Heart left ventricle (tissue), 13 donors: Measurements from ENCODE around the gene OR1C1.

Source experiments
- CTCF ChIP-seq, 12 donors: fragments of 200-600 bp; sonication (generic) in 4 of 12; IDR thresholded peaks; one replicate each; pipeline versions ENCODE4 v1.5.0 to v1.8.0; 2018 to 2022; ENCODE audit warnings: antibody characterized with exemption in 12 of 12, mild to moderate bottlenecking in 5 of 12
- POLR2A ChIP-seq, 2 donors: fragments of 450-650 bp; IDR thresholded peaks; one replicate each; pipeline ENCODE4 v1.6.1; 2017; ENCODE audit warnings: antibody characterized with exemption in 2 of 2, mild to moderate bottlenecking in 2 of 2, moderate library complexity in 2 of 2
- donor health status: ischemic (EF 13 %, LVEDD 7.1; RV severe dilation, severe dysfunction).
- donor health status: DM: no; HTN: yes; CAD: no.
- donor health status: DM: no; HTN: no; CAD: no.
- donor health status: ischemic (EF 25% LVEDD 6.9; RV normal size, moderate dysfunction).
- donor health status: ischemic (EF 25% LVEDD 5.7; RV mildly dilated, moderate dysfunction).
- donor health status: ischemic (EF 35%, LVEDD 5.7; RV mildly dilated, moderate dysfunction).
- donor health status: nonischemic (EF 11% LVEDD 7.7; RV severe dilation, severe dysfunction).
- donor health status: DM: yes; HTN: yes; CAD: no.
- donor health status: PGD.
- donor health status: ischemic (EF 29% LVEDD 5.4; RV normal size, mild dysfunction).
- donor health status: nonischemic (EF 23%, LVEDD 6.1; RV moderate dilation, normal function).

- TF ChIP-seq CTCF (IDR thresholded peaks at IDR 0.05) (no peak), POLR2A (IDR thresholded peaks at IDR 0.05) (no peak)
Measured at GRCh38 chr1:247760456-247760855, at the start of gene OR1C1.
